Stimulated activated CD4-positive, alpha-beta T cell treated with anti-CD3 and anti-CD28 coated beads, Interleukin-15, amount 100 ng/mL, for 48 hours (primary cell): ENCODE data around the gene MAST3.

Experiments
- DNase-seq, 2 donors: peaks; one replicate each; pipeline ENCODE4 v3.0.0-alpha.2; 2020; ENCODE audit warnings: low read depth in 2 of 2

MAST3 gene

DNA sequence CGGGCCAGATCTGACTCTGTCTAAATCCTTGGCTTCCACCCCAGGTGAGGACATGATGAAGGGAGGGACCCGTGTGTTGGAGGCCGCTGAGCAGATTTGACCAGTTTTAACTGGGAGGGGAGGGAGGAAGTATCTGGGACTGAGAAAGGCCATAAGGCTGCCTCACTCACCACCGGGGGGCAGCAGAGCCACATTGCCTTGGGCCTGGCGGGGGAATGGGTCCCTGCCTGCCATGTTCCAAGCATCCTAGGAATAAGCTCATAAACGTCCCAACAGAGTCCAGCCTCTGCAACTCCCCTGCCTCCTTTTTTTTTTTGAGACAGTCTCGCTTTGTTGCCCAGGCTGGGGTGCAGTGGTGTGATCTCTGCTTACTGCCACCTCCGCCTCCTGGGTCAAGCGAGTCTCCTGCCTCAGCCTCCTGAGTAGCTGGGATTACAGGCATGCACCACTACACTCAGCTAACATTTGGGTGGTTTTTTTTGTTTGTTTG lies 15.5 kb downstream of the MAST3 start:
- peak in 1 of 2 donors; percentile 74 for DNase-seq

DNA sequence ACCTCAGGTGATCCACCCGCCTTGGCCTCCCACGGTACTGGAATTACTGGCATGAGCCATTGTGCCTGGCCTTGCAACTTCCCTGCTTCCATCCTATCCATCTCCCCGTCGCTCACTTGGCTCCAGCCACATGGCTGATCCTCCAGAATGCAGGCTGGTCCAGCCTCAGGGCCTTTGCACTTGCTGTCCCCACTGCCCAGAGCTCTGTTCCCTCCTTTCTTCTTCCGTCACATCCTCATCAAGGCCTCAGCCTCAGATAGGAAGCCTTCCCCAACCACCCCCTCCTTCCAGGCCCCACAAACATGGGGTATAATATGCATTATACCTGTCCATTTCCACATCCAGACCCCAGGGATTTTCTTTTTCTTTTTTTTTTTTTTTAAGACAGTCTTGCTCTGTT lies 16.2 kb downstream of the MAST3 start:
- no peak for DNase-seq

DNA sequence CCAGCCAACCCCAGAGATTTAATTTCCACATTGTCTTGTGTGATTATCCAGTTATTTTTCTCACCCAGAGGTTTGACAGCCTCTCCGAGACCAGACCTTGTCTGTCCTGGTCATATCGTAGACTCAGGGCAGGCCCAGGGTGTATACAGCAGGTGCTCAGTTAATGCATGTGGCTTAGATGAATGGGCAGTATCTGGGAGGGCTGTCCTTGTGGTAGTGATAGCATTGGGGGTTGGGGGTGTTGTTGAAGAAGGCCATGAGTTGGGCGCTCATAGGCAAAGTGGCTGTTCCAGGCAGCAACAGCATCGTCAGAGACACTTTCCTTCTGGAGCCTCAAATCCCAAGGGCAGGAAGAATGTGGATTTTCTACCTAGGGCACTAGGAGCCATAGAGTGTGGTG lies 16.9 kb downstream of the MAST3 start:
- DNase-seq, result no peak

DNA sequence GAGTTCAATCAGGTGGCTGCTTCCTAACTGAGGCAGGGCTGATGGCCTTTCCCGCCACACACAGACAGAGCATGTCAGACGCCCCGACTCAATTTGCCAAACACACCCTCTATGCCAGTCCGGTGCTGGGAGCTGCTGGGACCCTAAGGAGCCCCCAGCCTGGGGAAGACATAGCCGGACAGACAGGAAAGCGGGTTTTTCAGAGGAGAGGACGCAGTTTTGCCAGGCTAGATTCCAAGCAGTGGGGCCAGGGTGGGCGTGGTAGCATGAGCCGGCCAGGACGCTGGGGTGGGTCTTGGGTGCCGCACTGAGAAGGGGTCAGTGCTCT lies 19.8 kb downstream of the MAST3 start:
- no peak for DNase-seq

DNA sequence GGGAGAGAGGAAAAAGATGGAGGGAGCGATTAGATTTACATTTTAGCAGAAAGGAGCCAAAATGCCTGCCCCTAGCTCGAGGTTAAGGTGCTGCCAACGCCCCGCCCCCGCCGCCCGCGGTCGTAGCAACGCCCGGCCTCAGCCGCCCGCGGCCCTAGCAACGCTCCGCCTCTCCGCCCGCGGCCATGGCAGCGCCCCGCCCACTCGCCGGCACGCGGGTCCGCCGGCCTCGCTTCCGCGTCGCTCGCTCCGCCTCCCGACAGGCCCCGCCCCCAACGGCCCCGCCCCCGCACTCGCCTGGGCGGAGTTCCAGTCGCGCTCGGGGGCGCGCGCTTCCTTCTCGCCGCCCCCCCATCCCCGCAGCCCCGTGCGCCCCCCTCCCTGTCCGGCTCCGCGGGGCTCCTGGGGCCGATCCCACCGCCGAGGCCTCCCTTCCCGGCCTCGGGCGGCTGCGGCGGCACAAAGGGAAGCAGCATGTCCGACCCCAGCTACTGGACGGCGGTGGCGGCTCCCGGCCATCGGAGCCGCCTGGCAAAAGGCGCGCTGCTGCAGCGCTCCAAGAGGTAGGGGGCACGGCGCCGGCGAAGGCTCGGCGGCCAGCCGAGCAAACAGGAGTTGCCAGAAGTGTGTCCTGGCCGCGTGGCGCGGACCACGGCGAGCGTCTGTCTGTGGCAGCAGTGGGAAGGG lies 20.3 kb downstream of the MAST3 start:
- DNase-seq, result peak; percentile 84 to 91

DNA sequence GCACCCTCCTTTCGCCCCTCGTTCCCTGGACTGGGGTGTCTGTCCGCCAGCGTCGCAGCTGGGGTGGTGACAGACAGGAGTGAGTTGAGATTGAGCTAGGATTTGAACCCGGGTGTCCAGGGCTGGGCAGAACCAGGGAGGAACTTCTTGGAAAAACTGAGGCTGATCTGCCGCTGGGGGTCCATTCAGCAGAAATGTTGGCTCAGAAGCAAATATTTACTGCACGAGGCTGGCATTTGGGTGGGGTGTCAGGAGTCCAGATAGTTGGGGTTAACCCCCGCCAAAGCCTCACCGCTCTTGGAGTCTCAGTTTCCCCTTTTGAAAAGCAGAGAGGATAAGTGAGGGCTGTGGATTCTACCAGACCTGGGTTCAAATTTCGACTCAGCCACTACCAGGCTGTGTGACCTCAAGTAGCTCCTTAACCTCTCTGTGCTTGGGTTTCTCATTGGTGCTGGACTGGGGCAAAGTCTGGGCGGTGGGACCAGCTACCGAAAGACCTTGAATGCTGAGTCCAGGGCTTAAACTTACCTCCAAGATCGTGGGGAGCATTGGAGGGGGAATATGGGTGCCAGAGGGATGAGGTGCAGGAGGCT lies 20.9 kb downstream of the MAST3 start:
- no peak for DNase-seq

DNA sequence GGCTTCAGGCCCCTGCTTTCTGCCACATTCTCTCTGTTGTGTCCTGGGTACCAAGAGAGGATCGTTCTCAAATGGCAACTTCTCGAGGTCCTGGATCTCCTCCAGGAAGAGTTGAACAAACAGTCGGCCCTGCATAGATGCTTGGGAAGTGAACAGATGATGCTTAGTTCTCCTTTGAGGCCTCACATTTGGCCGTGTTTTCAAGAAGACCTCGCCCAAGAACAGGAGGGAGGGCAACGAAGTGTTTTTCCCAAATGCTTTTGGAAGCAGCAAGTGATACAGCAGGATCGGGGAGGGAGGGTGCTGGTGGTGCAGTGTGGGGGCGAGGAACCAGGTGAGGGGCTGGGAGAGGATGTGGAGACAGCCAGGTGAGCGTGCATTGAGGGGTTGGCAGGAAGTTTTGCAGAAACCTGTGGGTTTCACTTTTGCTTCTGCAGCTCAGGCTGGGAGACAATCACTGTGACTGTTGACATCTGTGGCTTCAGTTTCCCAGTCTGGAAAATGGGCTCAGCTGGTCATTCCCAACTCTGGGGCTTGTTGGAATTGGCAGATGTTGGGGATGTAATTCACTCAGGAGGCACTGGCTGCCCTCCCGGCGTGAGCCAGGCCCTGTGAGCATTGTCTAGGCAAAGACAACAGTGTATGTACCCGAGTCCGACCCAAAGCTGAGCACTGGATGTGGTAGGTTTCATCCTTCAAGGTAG lies 21.6 kb downstream of the MAST3 start:
- DNase-seq, result no peak

DNA sequence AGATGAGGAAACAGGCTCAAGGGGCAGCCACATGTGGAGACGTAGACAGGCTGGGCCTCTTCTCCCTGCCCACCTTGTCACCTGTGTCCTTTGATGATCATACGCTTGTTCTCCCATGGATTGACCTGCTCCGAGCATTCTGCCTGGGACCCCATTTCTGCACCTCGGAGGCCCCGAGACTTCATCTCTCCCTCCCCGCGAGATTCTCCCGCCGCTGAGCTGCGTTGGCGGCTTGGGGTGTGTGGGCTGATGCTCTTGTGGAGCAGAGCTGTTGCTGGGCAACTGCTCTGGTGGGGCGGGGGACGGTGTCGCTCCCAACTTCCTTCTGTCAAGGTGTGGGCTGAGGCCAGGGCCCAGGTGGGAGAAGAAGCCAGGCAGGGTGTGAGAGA lies 22.1 kb downstream of the MAST3 start:
- no peak for DNase-seq

DNA sequence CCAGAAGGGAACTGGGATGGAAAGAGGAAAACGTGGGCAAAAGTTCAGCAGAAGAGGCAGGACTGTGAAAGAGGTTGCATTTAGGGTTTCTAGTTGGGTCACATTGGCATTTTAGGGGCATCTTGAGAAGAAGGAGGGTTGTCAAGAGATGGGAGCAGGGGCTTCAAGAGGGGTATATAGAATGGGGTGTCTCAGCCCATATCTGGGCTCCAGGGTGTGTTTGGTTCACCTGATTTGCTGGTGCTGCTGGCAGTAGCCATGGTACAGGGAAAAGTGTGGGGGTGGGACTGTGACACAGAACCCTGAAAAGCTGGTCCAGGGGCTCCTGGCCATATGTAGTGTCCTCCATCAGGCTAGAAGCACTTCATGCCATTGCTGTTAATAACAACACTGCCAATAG lies 22.5 kb downstream of the MAST3 start:
- DNase-seq, result no peak

DNA sequence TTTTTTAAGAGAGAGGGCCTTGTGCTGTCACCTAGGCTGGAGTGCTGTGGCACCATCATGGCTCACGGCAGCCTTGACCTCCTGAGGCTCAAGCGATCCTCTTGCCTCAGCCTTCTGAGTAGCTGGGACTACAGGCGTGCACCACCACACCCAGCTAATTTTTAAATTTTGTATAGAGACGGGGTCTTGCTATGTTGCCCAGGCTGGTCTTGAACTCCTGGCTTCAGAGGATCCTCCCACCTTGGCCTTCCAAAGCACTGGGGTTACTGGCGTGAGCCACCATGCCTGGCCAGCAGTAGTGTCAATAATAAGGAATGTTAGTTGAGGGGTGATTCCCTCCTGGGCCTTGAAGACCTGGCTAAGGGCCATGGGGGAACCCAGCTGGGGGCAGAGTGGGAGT lies 23.6 kb downstream of the MAST3 start:
- DNase-seq, result no peak

DNA sequence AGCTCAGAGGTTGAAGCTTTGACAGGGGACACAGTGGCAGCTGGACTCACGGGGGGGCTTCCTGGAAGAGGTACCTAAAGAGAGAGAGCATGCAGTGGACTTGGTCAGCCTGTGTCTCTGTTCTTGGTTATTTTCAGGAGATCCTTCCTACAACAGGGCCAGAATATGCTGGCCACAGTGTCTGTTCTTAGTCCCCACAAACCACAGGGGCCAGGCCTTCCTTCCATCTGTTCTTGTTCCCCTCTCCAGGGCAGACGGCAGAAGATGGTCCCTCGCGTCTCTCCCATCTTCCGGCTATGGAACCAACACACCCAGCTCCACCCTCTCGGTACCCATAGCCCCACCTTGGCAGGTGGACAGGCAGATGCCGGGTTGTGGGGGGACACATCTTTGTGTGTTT lies 24.8 kb downstream of the MAST3 start:
- DNase-seq, result no peak

DNA sequence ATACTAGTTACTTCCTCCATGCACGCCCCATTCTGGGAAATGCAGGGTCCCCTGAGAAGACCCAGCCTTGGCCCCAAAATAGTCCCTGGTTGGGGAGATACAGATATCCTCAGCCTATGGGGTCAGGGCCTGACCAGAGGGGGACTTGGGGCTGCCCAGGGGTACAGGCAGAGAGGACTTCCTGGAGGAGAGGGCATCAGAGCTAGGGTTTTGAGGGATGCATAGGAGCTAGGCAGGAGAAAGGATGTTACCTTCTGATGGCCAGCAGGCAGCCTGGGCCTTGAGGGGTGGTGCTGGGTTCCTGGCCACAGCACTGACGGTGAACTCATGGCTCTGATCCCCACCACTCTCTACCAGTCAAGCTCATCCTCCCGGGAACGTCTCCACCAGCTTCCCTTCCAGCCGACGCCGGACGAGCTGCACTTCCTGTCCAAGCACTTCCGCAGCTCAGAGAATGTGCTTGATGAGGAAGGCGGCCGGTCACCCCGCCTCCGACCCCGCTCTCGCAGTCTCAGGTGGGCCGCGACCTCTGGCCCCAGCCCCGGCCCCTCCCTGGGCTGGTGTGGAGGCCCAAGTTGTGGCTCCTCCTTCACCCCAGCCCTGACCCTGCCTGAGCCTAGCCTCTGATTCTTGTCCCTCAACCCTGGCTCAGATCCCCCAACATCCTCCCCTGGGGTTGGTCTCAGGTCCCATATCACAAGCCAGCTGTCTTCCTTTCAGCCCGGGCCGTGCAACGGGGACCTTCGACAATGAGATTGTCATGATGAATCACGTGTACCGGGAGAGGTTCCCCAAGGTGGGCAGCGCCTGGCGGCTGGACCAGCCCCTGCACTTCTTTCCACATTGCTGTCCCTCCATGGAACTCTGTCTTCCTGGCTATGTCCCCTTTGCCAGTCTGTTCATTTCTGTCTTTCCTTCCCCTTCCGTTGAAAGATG lies 25.6 kb downstream of the MAST3 start:
- DNase-seq, result no peak

DNA sequence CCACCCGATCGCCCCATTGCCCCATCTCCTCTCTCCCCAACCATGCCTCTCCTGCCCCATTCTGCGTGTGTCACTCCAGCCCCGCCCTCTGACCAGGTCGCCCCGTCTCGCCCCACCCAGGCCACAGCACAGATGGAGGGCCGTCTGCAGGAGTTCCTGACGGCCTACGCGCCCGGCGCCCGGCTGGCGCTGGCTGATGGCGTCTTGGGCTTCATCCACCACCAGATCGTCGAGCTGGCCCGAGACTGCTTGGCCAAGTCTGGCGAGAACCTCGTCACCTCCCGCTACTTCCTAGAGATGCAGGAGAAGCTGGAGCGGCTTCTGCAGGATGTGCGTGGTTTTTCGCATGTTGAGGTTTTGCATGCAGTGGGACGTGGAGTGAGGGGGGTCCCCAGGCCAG lies 26.2 kb downstream of the MAST3 start:
- no peak for DNase-seq

DNA sequence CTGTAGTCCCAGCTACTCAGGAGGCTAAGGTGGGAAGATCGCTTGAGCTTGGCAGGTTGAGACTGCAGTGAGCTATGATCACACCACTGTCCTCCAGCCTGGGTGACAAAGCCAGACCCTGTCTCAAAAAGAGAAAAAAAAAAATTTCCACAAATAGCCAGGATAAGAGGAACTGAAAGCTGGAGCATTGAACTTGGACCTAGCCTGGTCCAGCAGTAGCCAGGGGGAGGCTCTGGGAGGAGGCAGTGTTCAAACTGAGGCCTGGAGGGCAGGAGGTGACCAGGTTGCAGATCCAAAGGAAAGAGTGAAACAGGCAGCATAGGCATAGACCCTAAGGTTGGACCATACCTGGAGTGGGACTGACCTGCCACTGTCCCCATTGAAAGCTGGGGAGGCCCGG lies 28.5 kb downstream of the MAST3 start:
- DNase-seq, result no peak

DNA sequence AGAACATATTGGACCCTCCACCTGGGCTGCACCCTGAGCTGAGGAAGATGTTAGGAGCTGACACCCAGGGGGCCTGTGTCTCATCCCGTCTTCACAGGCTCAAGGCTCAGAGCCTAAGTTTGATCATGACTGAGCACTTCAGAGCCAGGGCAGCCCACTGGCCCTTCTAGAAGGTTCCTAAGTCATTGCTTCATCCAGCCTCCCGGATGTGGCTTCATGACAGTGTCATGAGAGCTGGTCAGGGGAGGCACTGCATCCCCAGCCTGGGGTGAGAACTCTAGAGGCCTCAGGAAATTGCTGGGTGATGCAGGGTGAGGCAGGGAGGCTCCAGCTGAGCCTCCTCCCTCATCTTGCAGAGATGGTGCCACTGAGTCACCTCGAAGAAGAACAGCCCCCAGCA lies 30.5 kb downstream of the MAST3 start:
- no peak for DNase-seq

DNA sequence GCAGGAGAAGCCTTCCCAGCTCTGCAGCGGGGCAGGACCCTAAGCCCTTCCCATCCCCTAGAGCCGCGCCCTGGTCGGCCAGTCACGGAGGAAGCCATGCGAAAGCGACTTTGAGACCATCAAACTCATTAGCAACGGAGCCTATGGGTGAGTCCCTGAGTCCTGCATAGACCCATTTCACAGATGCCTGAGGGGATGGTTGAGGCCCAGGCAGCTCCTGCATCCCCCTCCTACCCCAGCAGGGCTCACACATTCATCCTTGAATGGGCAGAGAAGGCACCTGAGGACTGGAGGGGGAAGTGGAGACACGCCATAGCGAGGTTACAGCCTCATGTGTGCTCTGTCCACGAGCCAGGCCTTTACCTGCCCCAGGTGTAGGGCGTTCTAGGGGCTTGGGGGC lies 31.2 kb downstream of the MAST3 start:
- DNase-seq, result no peak

DNA sequence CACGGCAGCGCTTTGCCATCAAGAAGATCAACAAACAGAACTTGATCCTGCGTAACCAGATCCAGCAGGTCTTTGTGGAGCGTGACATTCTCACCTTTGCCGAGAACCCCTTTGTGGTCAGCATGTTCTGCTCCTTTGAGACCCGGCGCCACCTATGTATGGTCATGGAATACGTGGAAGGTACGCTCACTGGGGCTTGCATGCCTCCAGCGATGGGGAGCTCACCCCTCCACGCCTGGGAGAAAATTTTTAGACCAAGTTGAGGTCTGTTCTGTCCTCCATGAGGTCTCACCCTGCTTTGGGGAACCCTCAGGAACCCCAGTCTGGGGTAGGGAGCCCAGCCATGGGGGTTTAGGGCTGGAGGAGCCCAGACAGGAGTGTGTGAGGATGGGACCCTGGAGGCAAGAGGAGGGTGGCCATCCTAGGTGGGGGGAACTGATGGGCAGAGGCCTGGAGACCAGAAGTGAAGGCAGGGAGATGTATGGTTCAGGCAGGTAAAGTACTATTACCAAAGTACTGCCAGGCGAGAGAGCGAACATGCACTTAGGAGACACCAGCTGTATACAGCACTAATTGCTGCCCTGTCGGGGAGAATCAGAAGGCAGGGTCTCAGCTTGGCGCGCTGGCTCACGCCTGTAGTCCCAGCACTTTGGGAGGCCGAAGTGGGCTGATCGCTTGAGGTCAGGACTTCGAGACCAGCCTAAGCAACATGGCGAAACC lies 33.1 kb downstream of the MAST3 start:
- DNase-seq, result no peak

DNA sequence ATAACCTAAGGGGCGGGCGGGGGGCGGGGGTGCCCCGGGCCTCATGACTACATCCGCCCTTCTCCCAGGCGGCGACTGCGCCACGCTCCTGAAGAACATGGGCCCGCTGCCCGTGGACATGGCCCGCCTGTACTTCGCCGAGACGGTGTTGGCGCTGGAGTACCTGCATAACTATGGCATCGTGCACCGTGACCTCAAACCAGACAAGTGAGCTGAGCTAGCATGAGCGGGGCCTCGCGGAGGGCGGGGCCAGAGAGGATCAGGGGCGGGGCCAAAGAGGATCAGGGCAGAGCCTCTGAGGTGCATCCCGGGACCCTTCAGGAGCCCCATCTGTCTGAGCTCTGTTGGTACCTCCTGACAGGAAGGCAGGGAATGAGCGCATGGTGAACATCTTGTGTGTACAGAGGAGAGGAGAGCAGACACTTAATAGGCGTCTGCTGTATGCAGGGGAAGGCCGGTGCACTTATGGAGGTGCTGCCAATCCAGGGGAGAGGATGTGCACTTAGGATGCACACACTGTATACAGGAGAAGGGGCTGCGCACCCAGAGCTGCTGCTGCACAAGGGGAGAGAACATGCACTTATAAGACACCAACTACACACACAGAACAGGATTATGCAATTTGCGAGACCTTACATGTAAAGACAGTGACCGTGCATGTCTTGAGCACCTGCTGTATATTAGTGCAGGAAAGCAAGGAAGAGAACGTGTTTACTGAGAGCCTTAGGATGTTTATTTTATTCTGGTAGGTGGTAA lies 34.4 kb downstream of the MAST3 start:
- DNase-seq, result no peak

DNA sequence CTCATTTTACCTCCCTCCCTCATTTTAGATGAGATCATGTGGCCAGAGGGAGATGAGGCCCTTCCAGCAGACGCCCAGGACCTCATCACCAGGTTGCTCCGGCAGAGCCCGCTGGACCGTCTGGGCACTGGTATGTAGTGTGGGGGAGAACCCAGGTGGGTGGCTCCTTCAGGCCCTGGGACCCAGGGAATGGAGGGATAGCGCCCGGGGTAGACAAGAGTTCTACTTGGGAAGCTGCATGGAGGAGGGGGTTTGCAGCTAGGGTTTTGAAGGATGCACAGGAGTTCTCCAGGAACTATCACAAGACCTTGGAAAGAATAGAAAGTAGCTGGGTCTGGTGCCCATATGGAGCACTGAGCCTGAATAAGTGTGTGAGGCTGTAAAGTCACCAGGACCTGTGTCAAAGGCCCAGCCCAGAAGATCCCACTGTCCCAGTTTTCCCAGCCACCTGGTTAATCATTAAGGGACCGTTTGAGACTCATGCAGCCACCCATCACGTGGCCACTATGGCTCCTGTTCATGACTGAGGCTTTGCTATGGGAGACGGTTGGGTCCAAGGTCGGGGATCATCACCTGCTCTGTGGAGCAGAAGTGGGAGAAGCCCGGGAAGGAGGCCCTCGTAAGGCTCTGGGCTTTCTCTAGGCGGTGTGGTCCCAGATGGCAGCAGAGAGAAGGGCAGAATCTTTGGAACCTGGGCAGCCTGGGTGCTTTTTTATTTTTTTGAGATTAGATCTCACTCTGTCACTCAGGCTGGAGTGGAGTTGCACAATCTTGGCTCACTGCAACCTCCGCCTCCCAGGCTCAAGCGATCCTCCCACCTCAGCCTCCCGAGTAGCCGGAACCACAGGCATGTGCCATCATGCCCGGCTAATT lies 38.4 kb downstream of the MAST3 start:
- no peak for DNase-seq

DNA sequence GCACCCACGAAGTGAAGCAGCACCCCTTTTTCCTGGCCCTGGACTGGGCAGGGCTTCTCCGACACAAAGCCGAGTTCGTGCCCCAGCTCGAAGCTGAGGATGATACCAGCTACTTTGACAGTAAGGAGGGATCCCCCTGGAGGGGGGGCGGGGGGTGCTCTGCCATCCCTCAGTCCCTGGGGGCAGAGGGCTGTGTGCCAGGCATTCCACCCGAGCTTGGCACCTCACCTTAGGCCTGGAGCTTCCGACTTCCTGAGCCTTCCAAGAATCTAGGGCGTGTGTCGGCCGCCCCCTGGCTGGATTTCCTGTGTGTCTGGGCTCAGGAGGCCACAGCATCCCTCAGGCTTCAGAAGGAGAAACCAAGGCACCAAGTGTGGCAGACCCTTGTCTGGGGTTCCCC lies 39.7 kb downstream of the MAST3 start:
- no peak for DNase-seq
